RPMI8226 (cell line): Measurements from ENCODE around the gene CYP2A6.
"Not testable (repeated sequence)": the region's sequence is repeated elsewhere in the genome, so short reads cannot be mapped to it uniquely, and the experiment has no call there.

Source experiments
- DNase-seq: peaks from one replicate; pipeline ENCODE4 v3.0.0-alpha.2; 2015

The CYP2A6 gene, protein sequence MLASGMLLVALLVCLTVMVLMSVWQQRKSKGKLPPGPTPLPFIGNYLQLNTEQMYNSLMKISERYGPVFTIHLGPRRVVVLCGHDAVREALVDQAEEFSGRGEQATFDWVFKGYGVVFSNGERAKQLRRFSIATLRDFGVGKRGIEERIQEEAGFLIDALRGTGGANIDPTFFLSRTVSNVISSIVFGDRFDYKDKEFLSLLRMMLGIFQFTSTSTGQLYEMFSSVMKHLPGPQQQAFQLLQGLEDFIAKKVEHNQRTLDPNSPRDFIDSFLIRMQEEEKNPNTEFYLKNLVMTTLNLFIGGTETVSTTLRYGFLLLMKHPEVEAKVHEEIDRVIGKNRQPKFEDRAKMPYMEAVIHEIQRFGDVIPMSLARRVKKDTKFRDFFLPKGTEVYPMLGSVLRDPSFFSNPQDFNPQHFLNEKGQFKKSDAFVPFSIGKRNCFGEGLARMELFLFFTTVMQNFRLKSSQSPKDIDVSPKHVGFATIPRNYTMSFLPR

DNA sequence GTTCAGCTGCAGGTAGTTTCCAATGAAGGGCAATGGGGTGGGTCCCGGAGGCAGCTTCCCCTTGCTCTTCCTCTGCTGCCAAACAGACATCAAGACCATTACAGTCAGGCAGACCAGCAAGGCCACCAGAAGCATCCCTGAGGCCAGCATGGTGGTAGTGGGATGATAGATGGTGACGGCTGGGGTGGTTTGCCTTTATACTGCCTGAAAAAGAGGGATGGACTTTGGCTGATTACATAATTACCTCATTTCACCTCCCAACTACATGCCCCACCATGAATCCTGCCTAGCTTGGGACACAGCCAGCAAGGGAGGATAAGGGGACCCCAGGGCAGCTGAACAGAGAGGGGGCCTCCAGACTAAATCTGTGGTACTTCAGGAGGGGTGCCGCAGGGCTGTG lies at the start of gene CYP2A6:
Gene CYP2A6 (minus strand): TSS at position 171 of the 400 bp plus-strand sequence. CDS start 21 bp downstream, at position 150.
- not testable (repeated sequence) for DNase-seq

DNA sequence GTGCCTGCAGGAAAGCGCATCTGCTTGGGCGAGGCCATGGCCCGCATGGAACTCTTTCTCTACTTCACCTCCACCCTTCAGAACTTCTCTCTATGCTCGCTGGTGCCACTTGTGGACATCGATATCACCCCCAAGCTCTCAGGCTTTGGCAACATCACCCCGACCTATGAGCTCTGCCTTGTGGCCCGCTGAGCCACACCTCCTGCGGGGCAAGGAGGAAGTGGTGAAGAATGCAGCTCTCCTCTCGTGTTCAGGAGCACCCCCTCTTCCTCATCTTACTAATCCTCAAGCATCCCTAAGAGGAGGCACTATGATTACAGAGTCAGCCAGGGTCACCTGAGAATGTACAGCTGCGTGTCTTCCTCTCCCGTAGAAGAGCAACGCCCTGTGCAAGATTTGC lies 49.7 kb upstream of the CYP2A6 start:
- not testable (repeated sequence) for DNase-seq

DNA sequence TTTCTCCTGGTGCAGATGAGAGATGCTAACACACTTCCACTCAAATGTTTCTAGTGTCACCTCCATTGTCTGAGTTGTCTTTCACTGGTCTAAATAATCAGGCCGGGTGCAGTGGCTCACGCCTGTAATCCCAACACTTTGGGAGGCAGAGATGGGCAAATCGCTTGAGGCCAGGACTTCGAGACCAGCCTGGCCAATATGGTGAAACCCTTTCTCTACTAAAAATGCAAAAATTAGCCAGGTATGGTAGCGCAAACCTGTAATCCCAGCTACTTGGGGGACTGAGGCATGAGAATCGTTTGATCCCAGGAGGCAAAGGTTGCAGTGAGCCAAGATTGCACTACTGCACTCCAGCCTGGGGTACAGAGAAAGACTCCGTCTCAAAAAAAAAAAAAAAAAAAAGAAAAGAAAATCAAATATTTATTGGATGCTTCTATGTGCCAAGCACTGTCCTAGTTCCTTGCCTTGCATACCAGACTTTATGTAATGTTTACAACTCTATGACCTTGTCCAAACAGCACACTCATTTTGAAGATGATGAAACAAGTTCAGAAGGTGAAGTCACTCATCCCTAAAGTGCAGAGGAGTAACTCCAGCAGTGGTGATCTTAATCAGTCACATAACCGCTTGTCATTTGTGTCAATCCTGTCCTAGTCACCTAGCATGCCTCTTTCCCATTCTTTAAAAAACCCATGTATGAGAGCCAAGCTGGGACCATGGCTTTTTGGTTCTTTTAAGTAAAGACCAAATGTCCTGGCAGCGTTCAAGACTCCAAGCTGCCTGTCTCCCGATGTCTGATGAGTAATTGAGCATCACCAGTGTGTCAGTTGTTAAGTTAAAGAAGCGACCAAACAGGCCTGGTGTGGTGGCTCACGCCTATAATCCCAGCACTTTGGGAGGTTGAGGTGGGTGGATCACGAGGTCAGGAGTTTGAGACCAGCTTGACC lies 46.9 kb upstream of the CYP2A6 start:
- not testable (repeated sequence) for DNase-seq

DNA sequence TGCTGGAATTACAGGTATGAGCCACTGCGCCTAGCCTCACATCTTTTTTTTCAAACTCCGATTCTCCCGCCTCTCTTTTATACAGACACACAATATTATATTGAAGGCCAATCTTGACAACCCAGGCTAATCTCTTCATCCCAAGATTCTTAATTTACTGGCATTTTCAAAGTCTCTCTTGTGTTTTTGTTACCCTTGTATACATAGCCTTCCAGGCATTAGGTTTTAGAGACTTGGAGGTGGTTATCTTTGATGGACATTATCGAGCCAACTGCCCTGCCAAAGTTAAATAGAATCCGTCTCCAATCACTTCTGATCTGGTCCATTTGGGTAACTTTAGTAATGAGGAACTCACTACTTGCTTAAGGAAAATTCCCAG lies 46.2 kb upstream of the CYP2A6 start:
- DNase-seq, result no peak

DNA sequence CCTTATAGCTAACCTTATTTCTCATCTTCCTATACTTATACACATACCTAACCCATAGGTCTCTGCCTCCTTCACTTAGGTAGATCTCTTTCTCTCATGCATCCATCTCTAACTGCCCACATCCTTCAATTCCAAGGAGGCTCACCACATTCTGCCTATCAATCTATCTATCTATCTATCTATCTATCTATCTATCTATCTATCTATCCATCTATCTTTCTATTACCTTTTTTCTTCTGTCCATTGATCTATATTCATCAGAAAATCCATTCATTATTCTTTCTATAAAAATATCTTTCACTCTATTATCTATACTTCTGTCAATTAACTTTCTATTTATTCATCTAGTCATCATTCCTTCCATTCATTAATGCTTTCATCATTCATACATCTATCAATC lies 42.9 kb upstream of the CYP2A6 start:
- DNase-seq, result no peak

DNA sequence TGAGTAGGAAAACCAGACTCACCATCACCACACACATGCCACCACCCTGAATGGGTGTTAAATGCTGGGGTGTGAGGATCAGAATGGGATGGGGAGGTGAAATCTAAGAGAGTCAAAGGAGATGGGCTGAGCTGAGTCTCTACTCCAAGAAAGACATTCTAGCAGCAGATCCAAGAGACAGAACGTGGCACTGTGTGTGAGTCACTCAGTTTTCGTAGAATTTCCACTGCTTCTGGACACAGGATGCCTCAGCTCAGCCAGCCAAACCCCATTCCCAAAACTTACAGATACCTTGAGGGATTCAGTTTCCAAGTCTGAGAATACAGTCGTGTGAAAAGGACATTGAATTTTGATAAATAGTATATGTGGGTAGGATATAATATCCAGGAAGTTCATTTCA lies 39.1 kb upstream of the CYP2A6 start:
- no peak for DNase-seq

DNA sequence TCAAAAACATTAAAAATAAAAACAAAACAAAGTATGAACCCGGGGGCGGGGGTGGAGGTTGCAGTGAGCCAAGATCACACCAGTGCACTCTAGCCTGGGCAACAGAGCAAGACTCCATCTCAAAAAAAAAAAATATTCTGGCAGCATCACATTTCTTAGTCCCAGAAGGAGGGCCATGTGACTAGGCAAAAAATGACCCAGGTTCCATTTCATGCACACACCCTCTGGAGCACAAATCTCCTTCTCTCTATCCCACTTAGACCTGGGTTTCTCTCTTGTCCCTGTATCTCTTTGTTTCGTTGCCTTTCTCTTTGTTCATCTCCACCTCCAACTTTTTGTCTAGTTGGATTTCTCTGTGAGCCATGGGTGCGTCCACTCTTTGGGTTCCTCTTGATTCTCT lies 37.9 kb upstream of the CYP2A6 start:
- DNase-seq, result no peak

DNA sequence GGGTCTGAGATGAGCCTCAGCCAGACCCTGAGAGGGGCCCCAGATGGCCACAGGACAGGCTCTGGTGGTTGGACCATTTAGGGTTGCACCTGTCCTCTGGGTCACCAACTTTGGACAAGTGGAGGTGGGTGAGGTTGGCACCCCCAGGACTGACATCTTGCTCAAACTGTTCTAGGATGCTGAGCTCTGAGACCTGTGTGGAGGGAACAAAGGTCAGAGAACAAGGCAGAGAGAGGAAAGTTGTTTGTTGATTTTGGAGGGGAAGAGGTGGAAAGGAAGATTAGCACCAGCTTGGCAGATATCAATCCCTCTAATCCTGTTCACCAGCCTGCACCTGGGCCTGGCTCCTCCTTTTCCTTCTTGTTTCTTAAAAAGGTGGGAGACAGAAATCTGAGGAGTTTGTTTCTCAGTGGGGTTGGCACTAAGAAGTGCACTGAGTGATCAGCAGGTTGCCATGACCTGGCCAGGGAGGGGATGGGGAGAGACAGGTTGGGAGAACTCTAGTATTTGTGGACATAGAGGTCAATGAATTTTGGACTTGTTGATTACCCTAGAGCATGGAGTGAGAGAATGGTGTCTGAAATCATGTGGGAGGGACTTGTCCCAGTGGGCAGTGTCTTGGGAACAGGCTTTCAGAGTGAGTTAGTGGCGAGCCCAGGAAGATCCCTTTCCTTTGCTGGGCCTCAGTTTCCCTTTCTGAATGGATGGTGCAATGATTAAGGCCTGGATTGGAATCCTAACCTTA lies 34.1 kb upstream of the CYP2A6 start:
- not testable (repeated sequence) for DNase-seq

DNA sequence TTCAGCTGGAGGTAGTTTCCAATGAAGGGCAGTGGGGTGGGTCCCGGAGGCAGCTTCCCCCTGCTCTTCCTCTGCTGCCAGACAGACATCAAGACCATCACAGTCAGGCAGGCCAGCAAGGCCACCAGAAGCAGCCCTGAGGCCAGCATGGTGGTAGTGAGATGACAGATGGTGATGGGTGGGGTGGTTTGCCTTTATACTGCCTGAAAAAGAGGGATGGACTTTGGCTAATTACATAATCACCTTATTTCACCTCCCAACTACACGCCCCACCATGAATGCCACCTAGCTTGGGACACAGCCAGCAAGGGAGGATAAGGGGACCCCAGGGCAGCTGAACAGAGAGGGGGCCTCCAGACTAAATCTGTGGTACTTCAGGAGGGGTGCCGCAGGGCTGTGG lies 31.8 kb upstream of the CYP2A6 start, which contains the start of gene CYP2A7:
Gene CYP2A7 (minus strand): TSS at position 170 of the 400 bp plus-strand sequence. CDS start 21 bp downstream, at position 149.
- DNase-seq, result not testable (repeated sequence)

DNA sequence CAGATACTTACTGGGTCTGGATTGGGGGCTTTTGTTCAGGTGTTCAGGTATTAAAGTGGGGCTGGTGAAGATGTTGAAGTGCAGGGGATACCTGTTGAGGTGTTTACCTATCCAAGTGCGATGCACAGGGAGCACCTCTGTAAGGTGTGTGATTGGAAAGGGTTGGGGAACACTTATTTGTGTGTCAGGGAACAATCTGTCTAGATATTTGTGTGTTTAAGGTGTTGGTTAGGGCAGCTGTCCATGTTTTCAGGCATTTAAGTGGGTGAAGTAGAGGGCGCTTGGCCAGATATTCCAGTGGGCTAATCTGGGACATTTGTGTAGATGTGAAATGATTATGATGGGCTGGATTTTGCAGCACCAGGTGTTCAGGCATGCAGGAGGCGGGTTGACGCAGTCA lies 29.1 kb upstream of the CYP2A6 start:
- not testable (repeated sequence) for DNase-seq

DNA sequence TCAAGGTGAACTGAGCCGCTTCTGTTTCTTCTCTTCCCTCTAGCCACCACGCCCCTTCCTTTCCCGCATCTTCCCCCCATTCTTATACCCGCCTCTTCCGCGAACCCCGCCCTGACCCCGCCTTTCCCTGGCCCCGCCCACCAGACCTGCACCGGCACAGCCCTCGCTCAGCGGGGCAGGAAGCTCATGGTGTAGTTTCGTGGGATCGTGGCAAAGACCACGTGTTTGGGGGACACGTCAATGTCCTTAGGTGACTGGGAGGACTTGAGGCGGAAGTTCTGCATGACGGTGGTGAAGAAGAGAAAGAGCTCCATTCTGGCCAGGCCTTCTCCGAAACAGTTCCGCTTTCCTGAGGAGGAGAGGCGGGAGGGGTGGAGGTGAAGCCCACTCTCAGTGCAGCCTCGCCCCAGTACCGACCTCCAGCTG lies 25.3 kb upstream of the CYP2A6 start:
- DNase-seq, result peak; percentile 45

DNA sequence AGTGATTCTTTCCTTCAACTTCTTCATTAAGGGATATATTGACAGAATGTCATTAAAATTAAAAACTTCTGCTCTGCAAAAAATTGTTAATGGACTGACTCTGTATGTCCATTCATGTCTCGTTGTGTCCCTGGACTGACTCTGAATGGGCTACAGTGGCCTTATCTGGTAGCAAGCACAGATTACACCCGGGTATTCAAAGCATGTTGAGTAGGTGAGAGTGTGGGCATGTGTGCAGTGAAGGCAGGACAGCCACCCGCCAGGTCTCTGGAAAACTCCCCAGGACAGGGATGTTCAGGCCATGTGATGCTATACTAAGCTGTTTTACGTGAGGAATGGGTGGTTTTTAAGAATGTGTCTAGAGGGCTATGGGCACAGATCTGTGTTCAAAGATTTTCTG lies 24.6 kb upstream of the CYP2A6 start:
- DNase-seq, result not testable (repeated sequence)

DNA sequence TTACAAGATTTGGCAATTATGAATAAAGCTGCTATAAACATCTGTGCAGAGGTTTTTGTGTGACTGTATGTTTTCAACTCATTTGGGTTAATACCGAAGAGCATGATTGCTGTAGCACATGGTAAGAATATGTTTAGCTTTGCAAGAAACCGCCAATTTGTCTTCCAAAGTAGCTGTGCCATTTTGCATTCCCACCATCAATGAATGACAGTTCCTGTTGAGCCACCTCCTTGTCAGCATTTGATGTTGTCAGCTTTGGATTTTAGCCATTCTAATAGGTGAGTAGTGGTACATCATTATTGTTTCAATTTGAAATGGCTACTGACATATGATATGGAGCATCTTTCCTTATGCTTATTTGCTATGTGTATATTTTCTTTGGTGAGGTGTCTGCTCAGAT lies 23.6 kb upstream of the CYP2A6 start:
- not testable (repeated sequence) for DNase-seq

DNA sequence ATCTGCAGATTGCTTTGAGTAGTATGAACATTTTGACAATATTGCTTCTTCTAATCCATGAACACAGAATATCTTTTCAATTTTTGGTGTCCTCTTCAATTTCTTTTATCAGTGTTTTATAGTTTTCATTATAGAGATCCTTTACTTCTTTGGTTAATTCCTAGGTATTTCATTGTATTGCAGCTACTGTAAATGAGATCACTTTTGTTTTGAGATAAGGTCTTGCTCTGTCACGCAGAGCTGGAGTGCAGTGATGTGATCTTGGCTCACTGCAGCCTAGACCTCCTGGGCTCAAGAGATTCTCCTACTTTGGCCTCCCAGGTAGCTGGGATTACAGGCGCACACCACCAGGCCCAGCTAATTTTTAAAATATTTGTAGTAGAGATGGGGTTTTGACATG lies 22.0 kb upstream of the CYP2A6 start:
- DNase-seq, result no peak

DNA sequence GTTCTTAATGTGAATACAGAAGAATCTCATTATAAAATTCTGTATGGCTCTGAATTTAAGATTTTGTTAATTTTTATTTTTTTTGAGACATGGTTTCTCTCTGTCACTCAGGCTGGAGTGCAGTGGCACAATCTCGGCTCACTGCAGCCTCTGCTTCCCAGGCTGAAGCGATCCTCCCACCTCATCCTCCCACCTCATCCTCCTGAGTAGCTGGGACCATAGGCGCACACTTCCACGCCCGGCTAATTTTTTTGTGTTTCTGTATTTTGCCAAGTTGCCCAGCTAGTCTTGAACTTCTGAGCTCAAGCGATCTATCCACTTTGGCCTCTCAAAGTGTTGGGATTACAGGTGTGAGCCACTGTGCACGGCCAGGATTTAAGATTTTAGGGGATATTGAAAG lies 17.5 kb upstream of the CYP2A6 start:
- no peak for DNase-seq

DNA sequence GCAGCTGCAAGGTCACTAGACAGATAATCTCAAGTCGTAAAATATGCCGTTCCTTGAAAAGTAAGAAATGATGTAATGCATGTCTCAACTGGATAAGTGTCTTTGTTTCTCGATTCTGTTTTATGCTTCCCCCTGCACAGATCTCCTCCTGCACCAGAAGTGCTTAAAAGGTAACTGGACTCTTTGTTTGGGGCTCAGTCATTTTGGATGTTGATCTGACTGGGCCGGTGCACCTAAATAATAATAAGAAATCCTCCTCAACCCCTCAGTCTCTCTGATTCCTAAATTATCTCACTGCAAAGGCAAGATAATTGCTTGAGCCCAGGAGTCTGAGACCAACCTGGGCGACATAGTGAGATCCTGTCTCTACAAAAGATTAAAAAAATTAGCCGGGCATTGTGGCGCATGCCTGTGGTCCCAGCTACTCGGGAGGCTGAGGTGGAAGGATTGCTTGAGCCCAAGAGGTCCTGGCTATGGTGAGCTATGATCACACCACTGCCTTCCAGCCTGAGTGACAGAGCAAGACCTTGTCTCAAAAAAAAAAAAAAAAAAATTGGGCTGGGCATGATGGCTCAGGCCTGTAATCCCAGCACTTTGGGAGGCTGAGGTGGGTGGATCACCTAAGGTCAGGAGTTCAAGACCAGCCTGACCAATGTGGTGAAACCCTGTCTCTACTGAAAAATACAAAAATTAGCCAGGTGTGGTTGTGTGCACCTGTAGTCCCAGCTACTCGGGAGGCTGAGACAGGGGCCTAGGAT lies 14.7 kb upstream of the CYP2A6 start:
- not testable (repeated sequence) for DNase-seq

DNA sequence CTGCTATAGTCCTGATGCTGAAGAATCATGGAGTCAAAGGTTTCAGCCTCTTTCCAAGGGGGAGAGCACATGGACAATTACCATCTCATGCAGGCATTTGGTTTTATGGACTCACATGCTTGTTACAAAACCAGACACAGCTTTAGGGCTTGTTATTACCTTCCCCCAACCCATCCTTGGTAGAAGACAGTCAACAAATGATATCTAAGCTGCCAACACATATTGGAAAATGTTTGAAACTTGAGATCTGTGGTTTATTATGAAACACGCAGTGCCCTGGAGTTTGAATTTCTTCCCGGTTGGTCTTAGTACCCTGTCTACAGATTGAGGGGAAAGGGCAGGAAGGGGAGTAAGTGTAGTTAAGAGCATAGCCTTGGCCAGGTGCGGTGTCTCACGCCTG lies 12.5 kb upstream of the CYP2A6 start:
- DNase-seq, result no peak

DNA sequence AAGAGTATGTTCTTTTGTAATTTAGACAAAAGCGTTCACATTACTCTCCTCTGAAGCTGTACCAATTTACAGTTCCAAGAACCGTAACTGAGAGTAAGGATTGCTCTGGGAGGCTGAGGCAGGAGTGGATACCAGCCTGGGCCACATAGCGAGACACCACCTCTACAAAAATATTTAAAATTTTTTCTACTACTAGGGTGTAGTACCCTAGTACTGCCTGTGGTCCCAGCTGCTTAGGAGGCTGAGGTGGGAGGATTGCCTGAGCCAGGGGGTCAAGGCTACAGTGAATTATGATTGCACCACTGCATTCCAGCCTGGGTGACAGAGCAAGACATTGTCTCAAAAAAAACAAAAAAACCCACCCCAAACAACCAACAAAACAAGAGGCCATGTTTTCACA lies 12.1 kb upstream of the CYP2A6 start:
- no peak for DNase-seq

DNA sequence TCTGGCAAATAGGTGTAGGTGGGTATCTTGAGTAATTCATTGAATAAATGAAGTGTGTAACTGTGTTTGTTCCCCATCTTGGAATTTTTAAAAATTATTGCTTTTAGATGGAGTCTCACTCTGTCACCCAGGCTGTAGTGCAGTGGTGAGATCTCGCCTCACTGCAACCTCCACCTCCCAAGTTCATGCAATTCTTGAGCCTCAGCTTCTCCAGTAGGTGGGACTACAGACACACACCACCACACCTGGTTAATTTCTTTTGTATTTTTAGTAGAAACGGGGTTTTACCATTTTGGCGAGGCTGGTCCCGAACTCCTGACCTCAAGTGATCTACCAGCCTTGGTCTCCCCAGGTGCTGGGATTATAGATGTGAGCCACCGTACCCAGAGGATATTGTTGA lies 7.9 kb upstream of the CYP2A6 start:
- DNase-seq, result no peak

DNA sequence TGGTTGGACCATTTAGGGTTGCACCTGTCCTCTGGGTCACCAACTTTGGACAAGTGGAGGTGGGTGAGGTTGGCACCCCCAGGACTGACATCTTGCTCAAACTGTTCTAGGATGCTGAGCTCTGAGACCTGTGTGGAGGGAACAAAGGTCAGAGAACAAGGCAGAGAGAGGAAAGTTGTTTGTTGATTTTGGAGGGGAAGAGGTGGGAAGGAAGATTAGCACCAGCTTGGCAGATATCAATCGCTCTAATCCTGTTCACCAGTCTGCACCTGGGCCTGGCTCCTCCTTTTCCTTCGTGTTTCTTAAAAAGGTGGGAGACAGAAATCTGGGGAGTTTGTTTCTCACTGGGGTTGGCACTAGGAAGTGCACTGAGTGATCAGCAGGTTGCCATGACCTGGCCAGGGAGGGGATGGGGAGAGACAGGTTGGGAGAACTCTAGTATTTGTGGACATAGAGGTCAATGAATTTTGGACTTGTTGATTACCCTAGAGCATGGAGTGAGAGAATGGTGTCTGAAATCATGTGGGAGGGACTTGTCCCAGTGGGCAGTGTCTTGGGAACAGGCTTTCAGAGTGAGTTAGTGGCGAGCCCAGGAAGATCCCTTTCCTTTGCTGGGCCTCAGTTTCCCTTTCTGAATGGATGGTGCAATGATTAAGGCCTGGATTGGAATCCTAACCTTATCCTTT lies 2.4 kb upstream of the CYP2A6 start:
- not testable (repeated sequence) for DNase-seq

DNA sequence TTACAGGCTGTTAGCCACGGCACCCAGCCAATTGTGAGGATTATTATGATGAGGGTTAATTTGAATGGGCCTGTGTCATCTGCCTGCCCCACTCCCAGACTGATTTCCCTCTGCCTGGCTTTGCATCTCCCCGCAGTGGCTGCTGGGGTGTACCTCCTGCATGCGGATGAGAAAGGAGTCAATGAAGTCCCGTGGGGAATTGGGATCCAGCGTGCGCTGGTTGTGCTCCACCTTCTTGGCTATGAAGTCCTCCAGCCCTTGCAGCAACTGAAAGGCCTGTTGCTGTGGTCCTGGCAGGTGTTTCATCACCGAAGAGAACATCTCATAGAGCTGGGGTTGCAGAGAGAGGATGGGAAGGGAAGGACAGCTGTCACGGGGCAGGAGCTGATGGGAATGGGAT lies 3.5 kb downstream of the CYP2A6 start:
- not testable (repeated sequence) for DNase-seq
